Thyroid gland (tissue), 4 donors: Measurements from ENCODE around the gene VPS11. TPM values are rescaled to one million over a fixed set of nuclear protein-coding genes. Genes with fewer than 3 reads are reported as not detected.

ENCODE experiments used
- DNase-seq, 2 donors: peaks; one replicate each; pipeline ENCODE4 v3.0.0-alpha.2; 2019
- H3K27ac ChIP-seq, 3 donors: fragments of 200-600 bp; sonication (generic); 1 replicate in 2 of 3; 2 replicates in 1 of 3; pipeline ENCODE4 v1.5.1; 2016 to 2019; ENCODE audit warnings: mild to moderate bottlenecking in 1 of 3, moderate library complexity in 1 of 3
- H3K27me3 ChIP-seq: fragments of 200-600 bp; sonication (generic); one replicate; pipeline ENCODE4 v1.5.1; 2019
- H3K36me3 ChIP-seq, 2 donors: fragments of 200-600 bp; sonication (generic); one replicate each; pipeline ENCODE4 v1.5.1; 2016 to 2019
- H3K4me1 ChIP-seq, 2 donors: fragments of 200-600 bp; sonication (generic); one replicate each; pipeline ENCODE4 v1.5.1; 2017 to 2019
- H3K4me3 ChIP-seq, 3 donors: fragments of 200-600 bp; sonication (generic); replicated peaks in 1 of 3; 1 replicate in 2 of 3; 2 replicates in 1 of 3; pipeline ENCODE4 v1.5.1; 2016; ENCODE audit warnings: mild to moderate bottlenecking in 1 of 3
- H3K9me3 ChIP-seq: fragments of 200-600 bp; sonication (generic); one replicate; pipeline ENCODE4 v1.5.1; 2017
- POLR2A ChIP-seq, 2 donors: fragments of 450-650 bp; IDR thresholded peaks; one replicate each; pipeline ENCODE4 v1.6.1; 2017; ENCODE audit warnings: antibody characterized with exemption in 2 of 2, mild to moderate bottlenecking in 2 of 2, moderate library complexity in 1 of 2
- WGBS, 2 donors: methylation state at CpG; one replicate each; pipeline ENCODE4 v1.1.5; 2017; 5-methylcytosine and 5-hydroxymethylcytosine counted together
- intact Hi-C: fragments of 100-400 bp; cut with DNase I; formaldehyde crosslinking; loops from one replicate; pipeline ENCODE4 v1.15.1; 2023
- total RNA-seq, 4 donors: library from RNA; depleted of rRNA; stranded (reverse); fragments of >200 nt; gene quantifications; one replicate each; pipeline ENCODE4 v1.2.3, GENCODE V29; 2016
- TF ChIP-seq, protein P1 (sequence below), 6 experiments: fragments of 200-600 bp in 3 of 6; fragments of 450-650 bp in 3 of 6; sonication (generic) in 3 of 6; IDR thresholded peaks; one replicate each; pipeline ENCODE4 v1.5.1; 2016 to 2019; ENCODE audit warnings: antibody characterized with exemption in 6 of 6, mild to moderate bottlenecking in 2 of 6, inconsistent platforms in 1 of 6, moderate library complexity in 1 of 6

The VPS11 gene
- total RNA-seq, 4 donors from 2014 or later, result 40.3 to 64.4 (median 47.4) TPM

- no peaks in the 10 kb centered on the region for H3K27me3 ChIP-seq
- peaks cover 14 to 17% of the 10 kb centered on the region in 2 donors for H3K4me1 ChIP-seq
- peaks cover 0 to 9% of the 10 kb centered on the region in 2 donors for H3K36me3 ChIP-seq
- H3K27ac ChIP-seq, result no peak overlapping the region
- no peak for DNase-seq
- intact Hi-C loops, result no loop called here
- H3K9me3 ChIP-seq, result no peaks in the 10 kb centered on the region
- TF ChIP-seq POLR2A (IDR thresholded peaks at IDR 0.05), result no peak
- TF ChIP-seq, protein P1, sequence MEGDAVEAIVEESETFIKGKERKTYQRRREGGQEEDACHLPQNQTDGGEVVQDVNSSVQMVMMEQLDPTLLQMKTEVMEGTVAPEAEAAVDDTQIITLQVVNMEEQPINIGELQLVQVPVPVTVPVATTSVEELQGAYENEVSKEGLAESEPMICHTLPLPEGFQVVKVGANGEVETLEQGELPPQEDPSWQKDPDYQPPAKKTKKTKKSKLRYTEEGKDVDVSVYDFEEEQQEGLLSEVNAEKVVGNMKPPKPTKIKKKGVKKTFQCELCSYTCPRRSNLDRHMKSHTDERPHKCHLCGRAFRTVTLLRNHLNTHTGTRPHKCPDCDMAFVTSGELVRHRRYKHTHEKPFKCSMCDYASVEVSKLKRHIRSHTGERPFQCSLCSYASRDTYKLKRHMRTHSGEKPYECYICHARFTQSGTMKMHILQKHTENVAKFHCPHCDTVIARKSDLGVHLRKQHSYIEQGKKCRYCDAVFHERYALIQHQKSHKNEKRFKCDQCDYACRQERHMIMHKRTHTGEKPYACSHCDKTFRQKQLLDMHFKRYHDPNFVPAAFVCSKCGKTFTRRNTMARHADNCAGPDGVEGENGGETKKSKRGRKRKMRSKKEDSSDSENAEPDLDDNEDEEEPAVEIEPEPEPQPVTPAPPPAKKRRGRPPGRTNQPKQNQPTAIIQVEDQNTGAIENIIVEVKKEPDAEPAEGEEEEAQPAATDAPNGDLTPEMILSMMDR (IDR thresholded peaks at IDR 0.05), result no peak
- no peak overlapping the region for H3K4me3 ChIP-seq
- 95 to 97% methylated on average over 5 of the region's 5 CpGs for WGBS, 2 donors
Measured at GRCh38 chr11:119118227-119118626, 50.6 kb downstream of the VPS11 start.

DNA sequence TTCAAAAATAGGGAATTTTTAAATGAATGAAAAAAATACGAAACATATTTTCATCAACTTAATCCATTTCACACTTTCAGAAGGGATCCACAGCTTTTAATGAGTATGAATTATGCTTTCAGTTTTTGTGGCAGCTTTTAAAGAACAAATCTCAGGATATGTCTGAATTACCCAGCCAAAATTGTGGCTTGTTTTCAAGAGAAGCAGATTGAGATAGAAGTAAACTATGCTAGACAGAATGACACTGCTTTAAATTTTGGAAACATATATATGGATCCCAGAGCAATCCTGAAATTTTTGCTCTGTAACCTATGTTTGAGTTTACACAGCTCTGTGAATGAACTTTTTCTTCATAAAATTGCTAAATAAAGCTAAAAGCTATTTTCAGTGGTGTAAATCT, 51.3 kb downstream of the VPS11 start:
- H3K4me3 ChIP-seq, result no peak overlapping the region
- peaks cover 14 to 17% of the 10 kb centered on the region in 2 donors for H3K4me1 ChIP-seq
- WGBS, 2 donors, result 94 to 96% methylated on average over 1 of the region's 1 CpG
- peaks cover 2 to 7% of the 10 kb centered on the region in 2 donors for H3K36me3 ChIP-seq
- H3K9me3 ChIP-seq, result no peaks in the 10 kb centered on the region
- H3K27ac ChIP-seq, result no peak overlapping the region
- intact Hi-C loops, result no loop called here
- DNase-seq, result no peak
- TF ChIP-seq, protein P1 (IDR thresholded peaks at IDR 0.05), result no peak
- TF ChIP-seq POLR2A (IDR thresholded peaks at IDR 0.05), result no peak
- H3K27me3 ChIP-seq, result no peaks in the 10 kb centered on the region

GRCh38 chr11:119120639-119121007, 53.0 kb downstream of the VPS11 start:
- peak in 1 of 2 donors; percentile 15 for DNase-seq
- Histone ChIP-seq H3K9me3 (no peaks in the 10 kb centered on the region), H3K27me3 (no peaks in the 10 kb centered on the region), H3K27ac (peak overlapping the region; percentile 26 to 77 (median 73)), H3K4me3 (peak overlapping the region in 2 of 3 donors; percentile 17 to 41), H3K36me3 (peaks cover 8 to 9% of the 10 kb centered on the region in 2 donors), H3K4me1 (peaks cover 14 to 17% of the 10 kb centered on the region in 2 donors)
- 15 to 17% methylated on average over 5 of the region's 5 CpGs for WGBS, 2 donors
- no peak for TF ChIP-seq POLR2A (IDR thresholded peaks at IDR 0.05)
- TF ChIP-seq, protein P1 (IDR thresholded peaks at IDR 0.05), result no peak
- intact Hi-C loops, result no loop called here

DNA sequence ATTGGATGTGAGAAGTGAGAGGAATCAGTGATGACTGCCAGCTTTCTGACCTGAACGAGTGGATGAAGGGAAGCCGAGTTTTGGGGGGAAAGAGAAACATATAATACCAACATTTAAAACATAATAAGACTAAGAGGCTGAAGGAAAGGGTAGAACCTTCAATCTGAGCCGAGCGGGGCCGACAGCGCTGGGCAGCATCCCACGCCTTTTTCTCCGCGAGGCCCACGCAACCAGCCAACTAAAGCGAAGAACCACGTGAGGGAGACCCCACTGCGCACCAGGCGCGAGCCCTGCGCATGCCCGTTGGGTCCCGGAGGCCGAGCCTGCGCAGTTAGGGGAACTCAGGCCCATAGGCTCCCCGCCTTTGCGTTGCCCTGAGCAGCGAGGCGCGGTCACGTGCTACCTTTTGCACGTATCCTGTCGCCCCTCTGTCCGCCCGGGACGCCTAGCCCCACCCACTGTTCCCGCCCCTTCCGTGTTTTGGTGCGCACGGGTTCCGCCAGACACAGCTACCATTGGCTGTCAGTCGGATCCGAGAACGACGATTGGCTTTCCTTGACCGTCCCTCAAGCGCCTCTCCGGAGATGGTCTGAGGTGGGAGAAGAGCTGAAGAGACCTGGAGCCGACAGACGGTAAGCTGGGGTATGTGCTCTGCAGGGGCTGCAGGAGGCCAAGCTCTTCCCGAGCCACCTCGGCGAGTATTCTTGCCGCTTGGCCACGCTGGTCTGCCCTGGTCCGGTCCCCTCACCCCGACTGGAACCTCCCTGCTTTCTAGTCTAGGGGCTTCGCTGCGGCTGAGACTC, 53.6 kb downstream of the VPS11 start, which contains the start of gene HINFP:
Gene HINFP, plus strand, starts transcription at position 573 of the 803 bp plus-strand sequence. CDS start 5,365 bp downstream, outside the sequence.
- peak within 1 kb of the TSS; percentile 26 to 77 (median 73) for H3K27ac ChIP-seq
- H3K36me3 ChIP-seq, result peaks cover 8% of the 10 kb centered on the region in 2 donors
- TF ChIP-seq, protein P1 (IDR thresholded peaks at IDR 0.05), result no peak
- TF ChIP-seq POLR2A (IDR thresholded peaks at IDR 0.05), result peak in 1 of 2 donors; percentile 81
- peaks cover 14 to 17% of the 10 kb centered on the region in 2 donors for H3K4me1 ChIP-seq
- peak; percentile 100 for DNase-seq
- no peaks in the 10 kb centered on the region for H3K27me3 ChIP-seq
- peak within 1 kb of the TSS; percentile 63 to 84 (median 82) for H3K4me3 ChIP-seq
- WGBS, 2 donors, result 0% methylated on average over 31 to 52 of the region's 54 CpGs
- intact Hi-C loops, result no loop called here
- no peaks in the 10 kb centered on the region for H3K9me3 ChIP-seq

DNA sequence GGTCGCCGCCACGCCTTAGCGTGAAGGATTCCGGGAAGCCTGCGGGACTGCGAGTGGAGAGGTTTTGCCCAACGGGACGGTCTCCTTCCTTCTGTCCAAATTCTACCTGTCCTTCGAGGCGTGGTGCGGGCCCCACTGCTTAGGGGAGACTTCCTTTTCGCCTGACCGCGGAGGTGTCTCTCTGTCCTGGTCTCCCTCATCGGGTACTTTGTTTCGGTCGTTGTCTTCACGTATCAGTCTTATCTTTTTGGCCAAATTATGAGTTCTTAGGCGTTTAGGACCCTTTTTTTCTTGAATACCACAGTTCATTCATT, 54.1 kb downstream of the VPS11 start:
- Histone ChIP-seq H3K4me1 (peaks cover 17 to 18% of the 10 kb centered on the region in 2 donors), H3K9me3 (no peaks in the 10 kb centered on the region), H3K36me3 (peaks cover 5 to 8% of the 10 kb centered on the region in 2 donors), H3K27ac (peak overlapping the region in 2 of 3 donors; percentile 48 to 54), H3K4me3 (peak overlapping the region; percentile 63 to 84 (median 82)), H3K27me3 (no peaks in the 10 kb centered on the region)
- TF ChIP-seq, protein P1 (IDR thresholded peaks at IDR 0.05), result no peak
- no peak for TF ChIP-seq POLR2A (IDR thresholded peaks at IDR 0.05)
- WGBS, 2 donors, result 0% methylated on average over 17 to 20 of the region's 20 CpGs
- intact Hi-C loops, result no loop called here
- no peak for DNase-seq
